Measurements from ENCODE around the gene SCYL1. TPM values are rescaled to one million over a fixed set of nuclear protein-coding genes. Genes with fewer than 3 reads are reported as not detected.
"Not testable (repeated sequence)": the region's sequence is repeated elsewhere in the genome, so short reads cannot be mapped to it uniquely, and the experiment has no call there.

The SCYL1 gene
- polyA plus RNA-seq, 5 donors: 47.2 to 77.3 (median 55.2) TPM

DNA sequence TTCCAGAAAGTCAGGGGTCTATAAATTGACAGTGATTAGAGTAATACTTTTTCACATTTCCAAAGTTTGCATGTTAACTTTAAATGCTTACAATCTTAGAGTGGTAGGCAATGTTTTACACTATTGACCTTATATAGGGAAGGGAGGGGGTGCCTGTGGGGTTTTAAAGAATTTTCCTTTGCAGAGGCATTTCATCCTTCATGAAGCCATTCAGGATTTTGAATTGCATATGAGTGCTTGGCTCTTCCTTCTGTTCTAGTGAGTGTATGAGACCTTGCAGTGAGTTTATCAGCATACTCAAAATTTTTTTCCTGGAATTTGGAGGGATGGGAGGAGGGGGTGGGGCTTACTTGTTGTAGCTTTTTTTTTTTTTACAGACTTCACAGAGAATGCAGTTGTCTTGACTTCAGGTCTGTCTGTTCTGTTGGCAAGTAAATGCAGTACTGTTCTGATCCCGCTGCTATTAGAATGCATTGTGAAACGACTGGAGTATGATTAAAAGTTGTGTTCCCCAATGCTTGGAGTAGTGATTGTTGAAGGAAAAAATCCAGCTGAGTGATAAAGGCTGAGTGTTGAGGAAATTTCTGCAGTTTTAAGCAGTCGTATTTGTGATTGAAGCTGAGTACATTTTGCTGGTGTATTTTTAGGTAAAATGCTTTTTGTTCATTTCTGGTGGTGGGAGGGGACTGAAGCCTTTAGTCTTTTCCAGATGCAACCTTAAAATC, 20.8 kb upstream of the SCYL1 start:
- DNase-seq: peak; percentile 61 to 76

- peak in 1 of 2 donors; percentile 26 for DNase-seq
Observed at GRCh38 chr11:65504674-65505465, 20.0 kb upstream of the SCYL1 start.

- no peak for DNase-seq
Observed at GRCh38 chr11:65505466-65506289, 19.2 kb upstream of the SCYL1 start.

- peak in 1 of 2 donors; percentile 18 for DNase-seq
Observed at GRCh38 chr11:65506290-65506771, 18.6 kb upstream of the SCYL1 start.

GRCh38 chr11:65506772-65507505, 17.9 kb upstream of the SCYL1 start:
- peak; percentile 49 to 74 for DNase-seq

- DNase-seq: not testable (repeated sequence)
Observed at GRCh38 chr11:65512311-65512710, 12.6 kb upstream of the SCYL1 start.

GRCh38 chr11:65516135-65516968, 8.5 kb upstream of the SCYL1 start:
- no peak for DNase-seq

GRCh38 chr11:65518941-65519549, 5.8 kb upstream of the SCYL1 start:
- not testable (repeated sequence) for DNase-seq

DNA sequence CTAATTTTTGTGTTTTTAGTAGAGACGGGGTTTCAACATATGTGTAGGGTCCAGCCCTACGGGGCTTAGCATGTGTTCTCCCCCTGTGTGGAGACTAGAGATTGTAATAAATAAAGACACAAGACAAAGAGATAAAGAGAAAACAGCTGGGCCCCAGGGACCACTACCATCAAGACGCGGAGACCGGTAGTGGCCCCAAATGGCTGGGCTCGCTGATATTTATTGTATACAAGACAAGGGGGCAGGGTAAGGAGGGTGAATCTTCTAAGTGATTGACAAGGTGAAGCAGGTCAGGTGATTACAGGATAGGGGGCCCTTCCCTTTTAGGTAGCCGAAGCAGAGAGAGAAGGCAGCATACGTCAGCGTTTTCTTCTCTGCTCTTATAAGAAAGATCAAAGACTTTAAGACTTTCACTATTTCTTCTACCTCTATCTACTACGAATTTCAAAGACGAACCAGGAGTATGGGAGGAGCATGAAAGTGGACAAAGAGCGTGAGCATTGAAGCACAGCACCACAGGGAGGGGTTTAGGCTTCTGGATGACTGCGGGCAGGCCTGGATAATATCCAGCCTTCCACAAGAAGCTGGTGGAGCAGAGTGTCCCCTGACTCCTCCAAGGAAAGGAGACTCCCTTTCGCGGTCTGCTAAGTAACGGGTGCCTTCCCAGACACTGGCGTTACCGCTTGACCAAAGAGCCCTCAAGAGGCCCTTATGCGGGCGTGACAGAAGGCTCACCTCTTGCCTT, 2.9 kb upstream of the SCYL1 start:
- DNase-seq: not testable (repeated sequence)

- not testable (repeated sequence) for DNase-seq
Observed at GRCh38 chr11:65522718-65523630, 1.9 kb upstream of the SCYL1 start.

- not testable (repeated sequence) for DNase-seq
Observed at GRCh38 chr11:65523631-65523968, 1.3 kb upstream of the SCYL1 start.

DNA sequence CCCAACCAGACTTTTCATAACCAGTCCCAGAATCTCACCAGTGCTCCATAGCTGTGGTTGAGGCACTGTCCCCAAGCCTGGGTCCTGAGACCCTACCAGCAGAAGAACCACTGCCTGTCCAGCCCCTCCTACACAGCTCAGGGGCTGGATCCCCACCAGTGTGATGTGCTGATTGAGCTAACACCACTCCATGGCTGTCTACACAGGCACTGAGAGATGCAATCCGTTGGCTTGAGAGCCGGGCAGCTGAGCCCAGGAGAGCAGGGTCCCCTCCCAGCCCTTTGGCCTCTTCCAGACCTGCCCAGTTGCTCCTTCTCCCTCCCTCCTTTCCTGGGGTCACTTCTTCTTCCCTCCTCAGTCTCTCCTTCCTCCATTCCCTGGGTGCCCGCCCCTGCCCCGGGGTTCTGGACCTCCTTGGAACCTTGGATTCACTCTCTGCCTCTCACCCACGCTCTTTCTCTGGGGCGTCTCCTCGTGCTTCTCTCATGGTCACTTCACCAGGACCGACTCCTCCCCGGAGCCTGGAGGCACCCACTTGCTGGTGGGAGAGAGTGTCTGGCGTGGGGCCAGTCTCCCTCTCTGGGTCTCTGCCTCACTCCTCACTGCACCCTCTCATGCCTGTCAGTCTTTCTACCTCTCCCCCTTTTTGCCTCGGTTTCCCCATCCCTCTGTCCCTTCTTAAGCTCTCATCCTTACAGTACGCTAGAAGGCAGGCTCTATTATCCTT, 706 bp upstream of the SCYL1 start:
- no peak for DNase-seq

- DNase-seq: no peak
Observed at GRCh38 chr11:65525546-65526480, 930 bp downstream of the SCYL1 start.

GRCh38 chr11:65526744-65527143, 1.9 kb downstream of the SCYL1 start:
- DNase-seq: no peak

DNA sequence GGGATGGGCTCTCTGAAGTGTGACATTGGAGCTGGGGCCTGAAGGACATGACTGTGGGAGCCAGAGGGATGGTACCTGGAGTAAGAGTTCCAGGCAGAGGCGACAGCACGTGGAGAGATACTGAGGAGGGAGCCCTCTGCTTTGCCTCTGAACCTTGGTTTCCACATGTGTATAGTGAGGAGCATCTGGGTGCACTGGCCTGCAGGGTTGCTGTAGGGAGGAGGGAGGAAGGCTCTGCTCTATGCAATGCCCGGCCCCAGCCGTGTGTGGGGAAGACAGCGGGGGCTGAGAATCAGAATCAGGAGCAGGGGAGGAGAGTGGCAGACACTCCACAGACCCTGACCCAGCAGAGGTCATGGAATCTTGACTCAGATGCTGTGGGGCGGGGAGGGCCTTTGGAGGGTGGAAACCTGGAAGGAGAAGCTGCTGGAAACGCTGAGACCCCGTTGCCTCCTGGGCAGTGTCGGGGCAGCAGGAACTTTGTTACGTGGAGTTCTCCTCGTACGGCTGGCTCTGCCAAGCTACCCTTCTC, 4.0 kb downstream of the SCYL1 start:
- DNase-seq: no peak

Measured in right lung (tissue), 5 donors.